Neural cell (in vitro differentiated cells): ENCODE results near the gene CLDN14. TPM values are rescaled to one million over a fixed set of nuclear protein-coding genes. Genes with fewer than 3 reads are reported as not detected.

Experiments used
- H2AFZ ChIP-seq: fragments of 200-600, 300-800 bp; sonication (generic), shearing (Covaris generic); 2 replicates; pipeline ENCODE4 v1.6.0; 2014; ENCODE audit warnings: low read depth, mild to moderate bottlenecking, antibody characterized with exemption, low read length, moderate library complexity
- H3F3A ChIP-seq: fragments of 200-600 bp; shearing (Covaris generic); 2 replicates; pipeline ENCODE4 v1.6.1; 2016; ENCODE audit warnings: mild to moderate bottlenecking, moderate library complexity, mixed read lengths, antibody characterized with exemption, low read length; ENCODE audit not compliant: insufficient read depth, poor library complexity, severe bottlenecking
- H3K27ac ChIP-seq: fragments of 200-600, 300-800 bp; sonication (generic), shearing (Covaris generic); 2 replicates; pipeline ENCODE4 v1.5.1; 2014; ENCODE audit warnings: mild to moderate bottlenecking, low read length, moderate library complexity
- H3K27me3 ChIP-seq: fragments of 300-800, 200-600 bp; sonication (generic), shearing (Covaris generic); 2 replicates; pipeline ENCODE4 v1.6.0; 2014; ENCODE audit warnings: mild to moderate bottlenecking, low read depth, low read length, moderate library complexity; ENCODE audit not compliant: insufficient read depth
- H3K36me3 ChIP-seq: fragments of 300-800, 200-600 bp; sonication (generic), shearing (Covaris generic); 2 replicates; pipeline ENCODE4 v1.5.1; 2014; ENCODE audit warnings: mild to moderate bottlenecking, antibody characterized with exemption, low read length, moderate library complexity; ENCODE audit not compliant: insufficient read depth
- H3K4me2 ChIP-seq: fragments of 300-800, 200-600 bp; sonication (generic), shearing (Covaris generic); 2 replicates; pipeline ENCODE4 v1.6.0; 2014; ENCODE audit warnings: mild to moderate bottlenecking, low read length
- H3K4me3 ChIP-seq: fragments of 300-800, 200-600 bp; sonication (generic), shearing (Covaris generic); 2 replicates; pipeline ENCODE4 v1.5.1; 2014; ENCODE audit warnings: mild to moderate bottlenecking, low read length, moderate library complexity
- H3K79me2 ChIP-seq: fragments of 200-600 bp; shearing (Covaris generic); replicated peaks from 2 replicates; pipeline ENCODE4 v1.6.0; 2014; ENCODE audit warnings: mild to moderate bottlenecking, low read length, moderate library complexity; ENCODE audit not compliant: insufficient read depth
- H3K9ac ChIP-seq: fragments of 300-800, 200-600 bp; sonication (generic), shearing (Covaris generic); 2 replicates; pipeline ENCODE4 v1.6.1; 2016; ENCODE audit warnings: mild to moderate bottlenecking, low read length, mixed read lengths
- H3K9me2 ChIP-seq: fragments of 200-600 bp; shearing (Covaris generic); 2 replicates; pipeline ENCODE4 v1.6.1; 2016; ENCODE audit warnings: mild to moderate bottlenecking, low read length, mixed read lengths; ENCODE audit not compliant: insufficient read depth
- H3K9me3 ChIP-seq: fragments of 200-600, 300-800 bp; sonication (generic), shearing (Covaris generic); 2 replicates; pipeline ENCODE4 v1.6.1; 2016; ENCODE audit warnings: mild to moderate bottlenecking, mixed run types, low read length, moderate library complexity, mixed read lengths
- H4K20me1 ChIP-seq: fragments of 200-600 bp; shearing (Covaris generic); 2 replicates; pipeline ENCODE4 v1.6.1; 2016; ENCODE audit warnings: mild to moderate bottlenecking, mixed run types; ENCODE audit not compliant: insufficient read depth
- CTCF ChIP-seq: fragments of 450-650 bp; IDR thresholded peaks from 2 replicates; pipeline ENCODE4 v1.5.1; 2014; ENCODE audit warnings: antibody characterized with exemption, mild to moderate bottlenecking, moderate library complexity; ENCODE audit not compliant: poor library complexity, severe bottlenecking
- EP300 ChIP-seq: fragments of 450-650 bp; conservative IDR thresholded peaks from 2 replicates; pipeline ENCODE4 v1.6.1; 2014; ENCODE audit warnings: antibody characterized with exemption, mild to moderate bottlenecking, moderate library complexity; ENCODE audit not compliant: poor library complexity, severe bottlenecking
- EZH2 ChIP-seq: fragments of 200-600, 300-800 bp; shearing (Covaris generic), sonication (generic); IDR thresholded peaks from 2 replicates; pipeline ENCODE4 v1.6.1; 2014; ENCODE audit warnings: antibody characterized with exemption, low read length, borderline replicate concordance, mild to moderate bottlenecking; ENCODE audit not compliant: insufficient read depth, poor library complexity, severe bottlenecking
- MXI1 ChIP-seq: fragments of 450-650 bp; conservative IDR thresholded peaks from 2 replicates; pipeline ENCODE4 v1.6.1; 2014; ENCODE audit warnings: antibody characterized with exemption, mild to moderate bottlenecking; ENCODE audit not compliant: poor library complexity, severe bottlenecking
- POLR2AphosphoS5 ChIP-seq: IDR thresholded peaks from 2 replicates; pipeline ENCODE4 v1.6.1; 2012
- RAD21 ChIP-seq: fragments of 450-650 bp; conservative IDR thresholded peaks from 2 replicates; pipeline ENCODE4 v1.6.1; 2014; ENCODE audit warnings: antibody characterized with exemption, mild to moderate bottlenecking, moderate library complexity
- REST ChIP-seq: IDR thresholded peaks from 2 replicates; pipeline ENCODE4 v1.6.1; 2012; ENCODE audit warnings: borderline replicate concordance
- SMC3 ChIP-seq: fragments of 450-650 bp; conservative IDR thresholded peaks from 2 replicates; pipeline ENCODE4 v1.6.1; 2014; ENCODE audit warnings: antibody characterized with exemption, mild to moderate bottlenecking, moderate library complexity; ENCODE audit not compliant: poor library complexity
- TAF1 ChIP-seq: IDR thresholded peaks from 2 replicates; pipeline ENCODE4 v1.6.1; 2012; ENCODE audit warnings: low read depth
- polyA plus RNA-seq: library from polyadenylated mRNA; depleted of rRNA; stranded (reverse); fragments of >200 nt; gene quantifications from 2 replicates; pipeline ENCODE4 v1.2.3, GENCODE V29; 2014

Gene CLDN14
- polyA plus RNA-seq, 1 donor from 2014 or later, result not detected

GRCh38 chr21:36433059-36433709, 46.7 kb downstream of the CLDN14 start:
- no peaks in the 10 kb centered on the region for H3K9me2 ChIP-seq
- H3K9ac ChIP-seq, result no peak overlapping the region
- no peak overlapping the region for H3K4me2 ChIP-seq
- H3K4me3 ChIP-seq, result no peak overlapping the region
- H3K36me3 ChIP-seq, result no peaks in the 10 kb centered on the region
- no peak overlapping the region for H2AFZ ChIP-seq
- no peaks in the 10 kb centered on the region for H3K9me3 ChIP-seq
- no peaks in the 10 kb centered on the region for H4K20me1 ChIP-seq
- no peak overlapping the region for H3K27ac ChIP-seq
- TF ChIP-seq SMC3 (no peak), CTCF (no peak), RAD21 (no peak), MXI1 (no peak), TAF1 (no peak), EZH2 (no peak), REST (no peak), POLR2AphosphoS5 (no peak), EP300 (no peak)
- H3K27me3 ChIP-seq, result no peaks in the 10 kb centered on the region
- no peaks in the 10 kb centered on the region for H3F3A ChIP-seq
- H3K79me2 ChIP-seq, result no peaks in the 10 kb centered on the region

GRCh38 chr21:36431252-36431651, 48.7 kb downstream of the CLDN14 start:
- Histone ChIP-seq H2AFZ (no peak overlapping the region), H3K36me3 (no peaks in the 10 kb centered on the region), H3F3A (no peaks in the 10 kb centered on the region), H3K27me3 (no peaks in the 10 kb centered on the region), H3K9me2 (no peaks in the 10 kb centered on the region), H3K4me3 (no peak overlapping the region), H3K79me2 (no peaks in the 10 kb centered on the region), H4K20me1 (no peaks in the 10 kb centered on the region), H3K4me2 (no peak overlapping the region), H3K27ac (no peak overlapping the region), H3K9me3 (no peaks in the 10 kb centered on the region), H3K9ac (no peak overlapping the region)
- TF ChIP-seq EP300, result no peak
- TF ChIP-seq MXI1, result no peak
- no peak for TF ChIP-seq RAD21
- TF ChIP-seq CTCF, result no peak
- TF ChIP-seq TAF1, result no peak
- TF ChIP-seq EZH2, result no peak
- TF ChIP-seq REST, result no peak
- no peak for TF ChIP-seq POLR2AphosphoS5
- TF ChIP-seq SMC3, result no peak
